Activated T-cell treated with anti-CD3 and anti-CD28 coated beads, Interleukin-2, amount 50 U/mL, for 4 hours (primary cell): ENCODE results near the gene B9D1. TPM values are rescaled to one million over a fixed set of nuclear protein-coding genes. Genes with fewer than 3 reads are reported as not detected.

Experiments used
- ATAC-seq, 2 donors: fragments of 200-7000 bp; cut with Tn5 transposase; one replicate each; pipeline ENCODE4 v1.10.0; 2021
- DNase-seq: peaks from one replicate; pipeline ENCODE4 v3.0.0-alpha.2; 2020
- H3K27me3 Mint-ChIP-seq: one replicate; pipeline ENCODE4 v1.8.0; 2021; ENCODE audit warnings: low read depth, mixed read lengths
- H3K36me3 Mint-ChIP-seq: one replicate; pipeline ENCODE4 v1.8.0; 2022; ENCODE audit warnings: mixed read lengths; ENCODE audit not compliant: insufficient read depth
- H3K4me1 Mint-ChIP-seq: one replicate; pipeline ENCODE4 v1.8.0; 2021; ENCODE audit warnings: low read depth, mixed read lengths
- H3K4me3 Mint-ChIP-seq: one replicate; pipeline ENCODE4 v1.8.0; 2021; ENCODE audit warnings: mild to moderate bottlenecking, moderate library complexity, mixed read lengths
- H3K9me3 Mint-ChIP-seq: one replicate; pipeline ENCODE4 v1.8.0; 2021; ENCODE audit warnings: mixed read lengths
- total RNA-seq, 3 donors: library from RNA; stranded (reverse); gene quantifications; one replicate each; pipeline ENCODE4 v1.2.1, GENCODE V29; 2021

B9D1 gene
- total RNA-seq, 3 donors from 2014 or later, result 5.4 to 7.6 (median 6.6) TPM

- Mint-ChIP-seq H3K4me3 (no peak overlapping the region), H3K27me3 (peaks cover 5% of the 10 kb centered on the region), H3K36me3 (no peaks in the 10 kb centered on the region), H3K9me3 (no peaks in the 10 kb centered on the region), H3K4me1 (no peaks in the 10 kb centered on the region)
- no peak for ATAC-seq
- no peak for DNase-seq
These were observed 15.9 kb downstream of the B9D1 start for GRCh38 chr17:19346351-19347255.

GRCh38 chr17:19345486-19346350 lies 16.8 kb downstream of the B9D1 start:
- peaks cover 9% of the 10 kb centered on the region for H3K27me3 Mint-ChIP-seq
- no peaks in the 10 kb centered on the region for H3K9me3 Mint-ChIP-seq

GRCh38 chr17:19345067-19345460 lies 17.5 kb downstream of the B9D1 start:
- Mint-ChIP-seq H3K36me3 (no peaks in the 10 kb centered on the region), H3K4me1 (no peaks in the 10 kb centered on the region), H3K27me3 (peaks cover 9% of the 10 kb centered on the region), H3K4me3 (no peak overlapping the region), H3K9me3 (no peaks in the 10 kb centered on the region)
- no peak for ATAC-seq
- no peak for DNase-seq

More at GRCh38 chr17:19345486-19346350, 16.8 kb downstream of the B9D1 start:
- Mint-ChIP-seq H3K4me1 (no peaks in the 10 kb centered on the region), H3K4me3 (no peak overlapping the region), H3K36me3 (no peaks in the 10 kb centered on the region)
- DNase-seq, result no peak
- ATAC-seq, result no peak

DNA sequence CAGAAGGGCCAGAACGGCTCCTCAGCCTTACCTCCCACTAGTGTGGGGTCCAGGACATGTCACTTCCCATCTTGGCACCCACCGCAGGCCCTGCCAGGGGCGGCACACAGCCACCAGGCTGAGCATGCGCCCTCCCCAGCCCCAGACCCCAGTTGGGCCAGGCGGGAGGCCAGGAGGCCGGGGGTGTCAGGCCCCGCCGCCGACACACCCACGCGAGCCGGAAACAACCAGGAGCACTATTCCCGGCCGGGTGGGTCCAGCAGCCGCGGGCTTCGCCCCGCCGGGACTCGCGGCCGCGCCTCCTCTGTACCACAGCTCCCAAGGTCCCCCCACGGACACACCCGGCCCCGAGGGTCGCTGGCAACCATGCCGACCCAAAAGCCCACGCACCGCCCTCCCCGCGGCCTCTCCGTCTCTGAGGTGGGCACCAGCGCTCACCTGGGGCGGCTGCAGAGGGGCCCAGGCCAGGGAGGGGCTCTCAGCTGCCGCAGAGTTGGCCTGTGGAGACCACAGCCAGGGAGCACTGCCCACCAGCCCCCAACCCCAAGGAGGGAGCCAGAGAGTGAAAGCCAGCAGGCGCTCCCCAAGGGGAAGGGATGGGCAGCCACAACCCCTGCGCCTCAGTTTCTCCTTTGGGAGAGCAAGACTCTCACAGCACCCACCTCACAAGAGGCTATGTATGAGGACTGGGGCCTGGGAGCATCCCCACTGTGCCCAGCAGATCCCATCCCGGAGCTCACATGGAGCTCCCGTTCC lies 18.0 kb downstream of the B9D1 start:
- H3K27me3 Mint-ChIP-seq, result peaks cover 11% of the 10 kb centered on the region
- ATAC-seq (no peak), DNase-seq (no peak)
- H3K36me3 Mint-ChIP-seq, result no peaks in the 10 kb centered on the region
- H3K9me3 Mint-ChIP-seq, result no peaks in the 10 kb centered on the region
- H3K4me3 Mint-ChIP-seq, result no peak overlapping the region
- H3K4me1 Mint-ChIP-seq, result no peaks in the 10 kb centered on the region

- Mint-ChIP-seq H3K4me1 (no peaks in the 10 kb centered on the region), H3K27me3 (peaks cover 11% of the 10 kb centered on the region), H3K4me3 (no peak overlapping the region), H3K36me3 (no peaks in the 10 kb centered on the region), H3K9me3 (no peaks in the 10 kb centered on the region)
- ATAC-seq (no peak), DNase-seq (no peak)
These were observed 18.8 kb downstream of the B9D1 start for GRCh38 chr17:19343671-19344151.

DNA sequence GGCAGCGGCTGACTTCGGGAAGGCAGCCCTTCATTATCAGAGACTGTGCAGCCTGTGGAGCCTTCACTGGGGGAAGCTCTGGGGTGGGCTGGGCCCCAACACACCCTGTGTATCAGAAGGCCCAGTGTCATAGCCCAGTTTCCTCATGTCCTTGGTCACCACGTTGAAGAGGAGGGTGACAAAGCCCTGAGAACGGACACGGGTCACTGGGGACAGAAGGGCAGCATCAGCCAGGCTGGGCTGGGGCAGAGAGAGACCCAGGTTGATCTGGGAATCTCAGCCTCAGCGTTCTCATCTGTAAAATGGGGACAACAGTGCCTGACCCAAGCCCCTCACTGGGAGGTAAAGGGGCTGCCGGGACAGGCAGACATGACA lies 19.3 kb downstream of the B9D1 start:
- no peaks in the 10 kb centered on the region for H3K9me3 Mint-ChIP-seq
- H3K27me3 Mint-ChIP-seq, result peaks cover 11% of the 10 kb centered on the region

GRCh38 chr17:19342611-19343255 lies 19.8 kb downstream of the B9D1 start:
- H3K4me3 Mint-ChIP-seq, result no peak overlapping the region

More for the DNA sequence above, 19.3 kb downstream of the B9D1 start:
- H3K4me3 Mint-ChIP-seq, result no peak overlapping the region
- H3K4me1 Mint-ChIP-seq, result no peaks in the 10 kb centered on the region
- DNase-seq (no peak), ATAC-seq (no peak)
- H3K36me3 Mint-ChIP-seq, result no peaks in the 10 kb centered on the region

DNA sequence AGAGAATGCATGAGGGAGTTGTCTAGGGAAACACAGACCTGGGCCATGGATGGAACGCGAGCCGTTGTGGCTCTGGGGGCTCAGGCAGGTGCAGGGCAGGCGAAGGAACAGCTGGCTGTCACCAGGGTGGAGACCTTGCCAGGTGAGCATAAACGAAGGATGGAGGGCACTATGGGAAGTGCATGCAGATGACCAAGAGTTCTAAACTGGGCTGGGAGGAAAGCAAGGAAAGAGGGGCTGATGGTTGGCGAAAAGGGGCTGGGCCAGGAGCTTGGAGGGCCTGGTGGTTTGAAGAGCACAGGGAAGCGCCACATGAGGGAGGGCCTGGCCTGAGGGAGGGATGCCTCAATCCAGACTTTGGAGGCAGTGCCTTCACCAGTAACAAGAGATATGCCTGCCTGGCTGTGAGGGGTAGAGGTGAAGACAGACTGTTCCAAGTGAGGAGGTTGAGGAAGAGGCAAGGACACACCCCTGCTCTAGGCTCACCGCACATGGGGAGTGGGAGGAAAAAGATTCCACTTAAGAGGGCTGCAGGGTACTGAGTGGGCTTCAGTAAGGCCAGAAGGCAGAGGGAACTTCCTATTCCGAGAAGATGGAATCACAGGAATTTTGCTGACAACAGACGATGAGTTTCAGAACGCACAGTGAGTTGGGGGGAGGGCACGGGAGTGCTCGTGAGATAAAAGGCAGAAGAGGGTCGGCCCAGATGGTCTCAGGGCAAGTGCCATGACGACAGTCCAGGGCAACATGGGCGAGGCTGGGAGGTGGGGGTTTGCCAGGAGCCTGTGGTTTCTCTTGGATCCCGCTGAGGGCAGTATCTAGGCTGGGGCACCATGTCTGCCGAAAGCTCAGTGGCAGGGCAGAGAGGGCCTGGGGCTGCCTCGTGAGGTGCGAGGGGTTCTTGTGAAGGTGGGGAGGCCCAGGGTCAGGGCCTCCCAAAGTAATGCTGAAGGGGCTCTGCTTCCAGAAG lies 20.6 kb downstream of the B9D1 start:
- Mint-ChIP-seq H3K36me3 (no peaks in the 10 kb centered on the region), H3K27me3 (peaks cover 17% of the 10 kb centered on the region), H3K4me1 (no peaks in the 10 kb centered on the region), H3K9me3 (no peaks in the 10 kb centered on the region), H3K4me3 (no peak overlapping the region)
- DNase-seq (no peak), ATAC-seq (no peak)

More at GRCh38 chr17:19342611-19343255, 19.8 kb downstream of the B9D1 start:
- Mint-ChIP-seq H3K9me3 (no peaks in the 10 kb centered on the region), H3K27me3 (peaks cover 11% of the 10 kb centered on the region), H3K36me3 (no peaks in the 10 kb centered on the region), H3K4me1 (no peaks in the 10 kb centered on the region)
- no peak for DNase-seq
- ATAC-seq, result no peak

DNA sequence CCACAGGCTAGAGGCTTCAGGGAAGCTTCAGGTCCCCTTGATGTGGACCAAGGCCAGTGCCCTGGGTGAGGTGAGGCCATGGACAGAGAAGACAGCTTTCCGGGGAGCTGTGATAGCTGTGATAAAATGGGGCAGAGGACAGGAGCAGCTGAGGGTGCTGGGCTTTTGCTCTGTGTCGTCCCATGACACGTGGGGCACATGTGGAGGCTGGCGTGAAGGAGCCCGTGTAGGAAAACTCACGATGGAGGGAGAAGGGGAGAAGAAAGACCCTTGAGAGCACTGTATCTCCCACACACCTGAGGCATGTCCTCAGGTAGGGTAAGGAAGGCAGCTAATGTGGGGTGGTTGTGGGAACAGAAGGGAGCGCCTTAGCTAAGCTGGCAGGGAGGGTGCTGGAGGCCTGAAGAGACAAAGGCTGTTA lies 21.3 kb downstream of the B9D1 start:
- Mint-ChIP-seq H3K4me3 (no peak overlapping the region), H3K27me3 (peaks cover 18% of the 10 kb centered on the region), H3K9me3 (no peaks in the 10 kb centered on the region), H3K36me3 (no peaks in the 10 kb centered on the region), H3K4me1 (no peaks in the 10 kb centered on the region)
- ATAC-seq (no peak), DNase-seq (no peak)

DNA sequence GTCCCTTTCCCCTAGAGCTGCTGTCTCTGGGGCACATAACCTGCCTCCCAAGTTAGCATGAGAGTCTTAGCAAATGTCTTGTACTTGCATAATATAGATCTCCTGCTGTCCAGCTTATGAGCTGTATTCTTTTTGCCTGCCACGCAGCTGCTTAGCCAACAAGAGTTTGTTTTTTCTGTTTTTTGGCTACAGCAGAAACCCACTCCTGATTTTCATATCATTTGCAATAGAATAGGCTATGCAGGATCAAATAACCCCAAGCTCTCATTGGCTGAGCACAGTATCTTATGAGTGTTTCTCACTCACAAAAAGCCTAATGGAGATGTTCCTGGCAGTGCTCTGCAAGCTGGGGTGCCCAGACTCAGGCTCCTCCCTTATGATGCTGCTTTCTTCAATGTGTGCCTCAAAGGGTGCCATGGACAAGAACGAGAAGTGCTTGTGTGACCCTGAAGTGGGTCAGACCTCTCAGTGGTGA lies 23.1 kb downstream of the B9D1 start:
- H3K9me3 Mint-ChIP-seq, result no peaks in the 10 kb centered on the region
- no peaks in the 10 kb centered on the region for H3K36me3 Mint-ChIP-seq
- no peaks in the 10 kb centered on the region for H3K4me1 Mint-ChIP-seq
- ATAC-seq (no peak), DNase-seq (no peak)
- no peak overlapping the region for H3K4me3 Mint-ChIP-seq
- H3K27me3 Mint-ChIP-seq, result peaks cover 18% of the 10 kb centered on the region

- no peaks in the 10 kb centered on the region for H3K9me3 Mint-ChIP-seq
- peak; percentile 80 to 85 for ATAC-seq
- no peaks in the 10 kb centered on the region for H3K36me3 Mint-ChIP-seq
- DNase-seq, result peak; percentile 62
- no peak overlapping the region for H3K4me3 Mint-ChIP-seq
- peaks cover 18% of the 10 kb centered on the region for H3K27me3 Mint-ChIP-seq
- H3K4me1 Mint-ChIP-seq, result no peaks in the 10 kb centered on the region
These were observed 24.2 kb downstream of the B9D1 start for GRCh38 chr17:19338031-19338990.

DNA sequence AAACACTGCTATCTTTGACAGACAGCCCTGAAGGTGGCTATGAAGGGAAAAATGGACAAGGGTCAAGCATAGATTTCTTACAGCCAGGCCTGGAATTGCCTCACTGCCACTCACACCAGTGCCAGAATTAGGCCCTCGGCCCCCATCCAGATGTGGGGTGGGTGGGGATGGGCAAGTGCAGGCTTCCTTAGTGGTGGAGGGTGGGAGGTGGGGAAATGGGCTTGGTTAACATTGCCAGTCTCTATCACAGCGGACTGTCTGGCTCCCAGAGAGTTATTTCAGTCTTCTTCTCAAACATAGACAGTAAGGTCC lies 24.9 kb downstream of the B9D1 start:
- ATAC-seq (no peak), DNase-seq (no peak)
- H3K9me3 Mint-ChIP-seq, result no peaks in the 10 kb centered on the region
- no peaks in the 10 kb centered on the region for H3K4me1 Mint-ChIP-seq
- H3K4me3 Mint-ChIP-seq, result no peak overlapping the region
- peaks cover 18% of the 10 kb centered on the region for H3K27me3 Mint-ChIP-seq
- H3K36me3 Mint-ChIP-seq, result no peaks in the 10 kb centered on the region
